Measurements from ENCODE around the gene CERS4.
A peak's percentile ranks its signal among the peaks of the same experiment; 100 is the strongest.

CERS4 gene

GRCh38 chr19:8252922-8253589 is 43.9 kb downstream of the CERS4 start:
- peak; percentile 82 for DNase-seq (ENCODE audit: low read depth)
- TF ChIP-seq CTCF (IDR thresholded peaks at IDR 0.05; ENCODE audit: low read length, missing control alignments), result peak; percentile 86
- H3K4me3 ChIP-seq (replicated peaks; ENCODE audit: low read depth, low read length), result no peak overlapping the region

GRCh38 chr19:8253678-8254077 is 44.5 kb downstream of the CERS4 start:
- no peak overlapping the region for H3K4me3 ChIP-seq (replicated peaks; ENCODE audit: low read depth, low read length)
- no peak for TF ChIP-seq CTCF (IDR thresholded peaks at IDR 0.05; ENCODE audit: low read length, missing control alignments)
- peak; percentile 9 for DNase-seq (ENCODE audit: low read depth)

GRCh38 chr19:8254286-8255001 is 45.3 kb downstream of the CERS4 start:
- no peak for TF ChIP-seq CTCF (IDR thresholded peaks at IDR 0.05; ENCODE audit: low read length, missing control alignments)
- H3K4me3 ChIP-seq (replicated peaks; ENCODE audit: low read depth, low read length), result no peak overlapping the region
- DNase-seq (ENCODE audit: low read depth), result no peak

GRCh38 chr19:8255426-8256125 is 46.4 kb downstream of the CERS4 start:
- H3K4me3 ChIP-seq (replicated peaks; ENCODE audit: low read depth, low read length), result no peak overlapping the region
- TF ChIP-seq CTCF (IDR thresholded peaks at IDR 0.05; ENCODE audit: low read length, missing control alignments), result no peak
- DNase-seq (ENCODE audit: low read depth), result no peak

GRCh38 chr19:8256276-8257051 is 47.3 kb downstream of the CERS4 start:
- no peak overlapping the region for H3K4me3 ChIP-seq (replicated peaks; ENCODE audit: low read depth, low read length)
- DNase-seq (ENCODE audit: low read depth), result no peak
- no peak for TF ChIP-seq CTCF (IDR thresholded peaks at IDR 0.05; ENCODE audit: low read length, missing control alignments)

GRCh38 chr19:8257052-8257443 is 47.9 kb downstream of the CERS4 start:
- peak; percentile 11 for DNase-seq (ENCODE audit: low read depth)
- no peak overlapping the region for H3K4me3 ChIP-seq (replicated peaks; ENCODE audit: low read depth, low read length)
- no peak for TF ChIP-seq CTCF (IDR thresholded peaks at IDR 0.05; ENCODE audit: low read length, missing control alignments)

All from fibroblast of pulmonary artery (primary cell).